ENCODE measurements around the gene ALG9. TPM values are rescaled to one million over a fixed set of nuclear protein-coding genes. Genes with fewer than 3 reads are reported as not detected.

The ALG9 gene
- polyA plus RNA-seq, 1 donor from 2014 or later = 92.1 TPM

- Histone ChIP-seq H3K9ac (ENCODE audit: low read length) (no peak overlapping the region), H3K4me2 (ENCODE audit: low read length) (no peak overlapping the region), H3F3A (ENCODE audit: insufficient read depth, low read length, poor library complexity, severe bottlenecking) (no peaks in the 10 kb centered on the region), H3K79me2 (replicated peaks; ENCODE audit: insufficient read depth, low read length) (no peaks in the 10 kb centered on the region), H3K4me3 (ENCODE audit: low read length) (no peak overlapping the region), H3K36me3 (ENCODE audit: insufficient read depth, low read length) (no peaks in the 10 kb centered on the region), H3K27me3 (ENCODE audit: insufficient read depth, low read depth, low read length) (no peaks in the 10 kb centered on the region), H4K20me1 (ENCODE audit: insufficient read depth) (no peaks in the 10 kb centered on the region), H3K27ac (ENCODE audit: low read length) (no peak overlapping the region), H3K9me2 (ENCODE audit: insufficient read depth, low read length) (no peaks in the 10 kb centered on the region), H2AFZ (ENCODE audit: low read depth, low read length) (no peak overlapping the region), H3K9me3 (ENCODE audit: low read length) (no peaks in the 10 kb centered on the region)
- TF ChIP-seq CTCF (IDR thresholded peaks at IDR 0.05; ENCODE audit: poor library complexity, severe bottlenecking) = no peak
These were observed 83.3 kb downstream of the ALG9 start for GRCh38 chr11:111788051-111788450.

GRCh38 chr11:111785886-111786412 lies 85.4 kb downstream of the ALG9 start:
- Histone ChIP-seq H3K9me2 (ENCODE audit: insufficient read depth, low read length) (no peaks in the 10 kb centered on the region), H3K9ac (ENCODE audit: low read length) (no peak overlapping the region), H2AFZ (ENCODE audit: low read depth, low read length) (no peak overlapping the region), H3K9me3 (ENCODE audit: low read length) (no peaks in the 10 kb centered on the region), H3K27me3 (ENCODE audit: insufficient read depth, low read depth, low read length) (no peaks in the 10 kb centered on the region), H3K27ac (ENCODE audit: low read length) (no peak overlapping the region), H3F3A (ENCODE audit: insufficient read depth, low read length, poor library complexity, severe bottlenecking) (no peaks in the 10 kb centered on the region), H3K4me2 (ENCODE audit: low read length) (no peak overlapping the region), H3K79me2 (replicated peaks; ENCODE audit: insufficient read depth, low read length) (no peaks in the 10 kb centered on the region), H3K4me3 (ENCODE audit: low read length) (no peak overlapping the region), H3K36me3 (ENCODE audit: insufficient read depth, low read length) (no peaks in the 10 kb centered on the region), H4K20me1 (ENCODE audit: insufficient read depth) (no peaks in the 10 kb centered on the region)
- TF ChIP-seq TAF1 (IDR thresholded peaks at IDR 0.05; ENCODE audit: low read depth) = no peak
- no peak for TF ChIP-seq RAD21 (conservative IDR thresholded peaks at IDR 0.05)
- TF ChIP-seq MXI1 (conservative IDR thresholded peaks at IDR 0.05; ENCODE audit: poor library complexity, severe bottlenecking) = no peak
- TF ChIP-seq EZH2 (IDR thresholded peaks at IDR 0.05; ENCODE audit: borderline replicate concordance, insufficient read depth, low read length, poor library complexity, severe bottlenecking) = no peak
- no peak for TF ChIP-seq CTCF (IDR thresholded peaks at IDR 0.05; ENCODE audit: poor library complexity, severe bottlenecking)
- no peak for TF ChIP-seq SMC3 (conservative IDR thresholded peaks at IDR 0.05; ENCODE audit: poor library complexity)
- no peak for TF ChIP-seq REST (IDR thresholded peaks at IDR 0.05; ENCODE audit: borderline replicate concordance)

Data from neural cell (in vitro differentiated cells).